NCI-H526 treated with DMSO at 0.1 percent for 48 hours (cell line): ENCODE results near the gene GARIN3.
"Not testable (repeated sequence)": the region's sequence is repeated elsewhere in the genome, so short reads cannot be mapped to it uniquely, and the experiment has no call there.

ENCODE experiments used
- DNase-seq: peaks from one replicate; lab custom pipeline; 2025; lab: John Stamatoyannopoulos, UW

The GARIN3 gene

DNA sequence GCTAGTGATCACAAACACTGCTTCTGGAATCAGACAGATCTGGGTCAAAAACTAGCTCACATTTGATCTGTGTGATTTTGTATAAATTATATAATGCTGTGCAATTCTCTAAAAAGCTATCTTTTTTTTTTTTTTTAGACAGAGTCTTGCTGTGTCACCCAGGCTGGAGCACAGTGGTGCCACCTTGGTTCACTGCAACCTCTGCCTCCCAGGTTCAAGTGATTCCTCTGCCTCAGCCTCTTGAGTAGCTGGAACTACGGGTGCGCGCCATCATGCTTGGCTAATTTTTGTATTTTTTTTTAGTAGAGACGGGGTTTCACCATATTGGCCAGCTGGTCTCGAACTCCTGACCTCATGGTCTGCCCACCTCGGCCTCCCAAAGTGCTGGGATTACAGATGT lies 19.1 kb upstream of the GARIN3 start:
- DNase-seq, result not testable (repeated sequence)

- DNase-seq, result no peak
These were observed 18.1 kb upstream of the GARIN3 start for GRCh38 chr5:157184117-157184670.

DNA sequence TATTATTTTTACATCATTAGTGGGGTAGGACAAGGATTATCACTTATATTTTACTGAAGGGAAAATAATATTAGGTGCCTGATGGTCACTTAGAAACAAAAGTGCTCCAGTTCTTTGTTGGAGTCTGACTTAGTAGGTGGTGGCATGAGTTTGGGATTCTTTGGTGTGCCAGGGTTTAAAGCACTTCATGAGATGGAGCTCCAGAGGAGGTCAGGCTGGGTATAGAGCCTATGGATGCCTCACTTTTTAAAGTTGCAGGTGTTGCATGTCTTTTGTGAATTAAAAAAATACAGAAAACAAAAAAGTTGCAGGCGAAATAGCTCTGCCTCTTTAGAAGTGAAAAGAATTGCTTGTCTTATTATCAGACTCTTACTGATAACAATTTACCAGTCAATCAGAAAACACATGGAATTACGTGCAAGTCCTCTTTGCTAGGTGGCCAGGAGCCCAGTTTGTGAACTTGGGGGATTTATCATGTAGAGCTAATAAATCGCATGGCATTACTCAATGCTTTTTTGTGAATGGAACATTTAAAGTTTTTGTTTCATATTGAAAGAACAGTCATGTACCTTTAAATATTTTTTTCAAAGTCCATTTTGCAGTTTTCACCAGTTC lies 16.2 kb upstream of the GARIN3 start:
- DNase-seq, result no peak

- no peak for DNase-seq
These were observed 14.6 kb upstream of the GARIN3 start, which contains the start of gene ITK for GRCh38 chr5:157180374-157181264. ITK (plus strand) TSS chr5:157180840; CDS start chr5:157180978, 138 bp downstream.

DNA sequence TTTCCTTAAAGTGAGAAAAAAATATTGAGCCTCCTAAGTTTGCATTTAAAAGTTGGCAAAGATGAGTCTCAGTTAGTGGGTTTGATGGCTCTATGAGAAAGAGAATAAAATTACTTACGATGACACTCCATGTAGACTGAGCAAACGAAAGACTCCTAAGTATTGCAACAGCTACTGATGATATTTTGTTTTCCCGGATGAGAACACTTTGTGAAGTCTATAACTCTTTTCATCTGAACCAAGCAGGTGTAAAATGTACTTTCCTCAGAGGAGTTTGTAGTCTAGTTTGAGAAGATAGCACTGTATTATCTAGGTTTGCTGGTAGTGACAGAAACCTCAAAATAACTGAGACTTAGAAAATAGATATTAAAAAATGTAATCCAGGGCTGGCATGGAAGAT lies 12.9 kb upstream of the GARIN3 start:
- DNase-seq, result no peak

- DNase-seq, result no peak
These were observed 11.9 kb upstream of the GARIN3 start for GRCh38 chr5:157177953-157178352.

DNA sequence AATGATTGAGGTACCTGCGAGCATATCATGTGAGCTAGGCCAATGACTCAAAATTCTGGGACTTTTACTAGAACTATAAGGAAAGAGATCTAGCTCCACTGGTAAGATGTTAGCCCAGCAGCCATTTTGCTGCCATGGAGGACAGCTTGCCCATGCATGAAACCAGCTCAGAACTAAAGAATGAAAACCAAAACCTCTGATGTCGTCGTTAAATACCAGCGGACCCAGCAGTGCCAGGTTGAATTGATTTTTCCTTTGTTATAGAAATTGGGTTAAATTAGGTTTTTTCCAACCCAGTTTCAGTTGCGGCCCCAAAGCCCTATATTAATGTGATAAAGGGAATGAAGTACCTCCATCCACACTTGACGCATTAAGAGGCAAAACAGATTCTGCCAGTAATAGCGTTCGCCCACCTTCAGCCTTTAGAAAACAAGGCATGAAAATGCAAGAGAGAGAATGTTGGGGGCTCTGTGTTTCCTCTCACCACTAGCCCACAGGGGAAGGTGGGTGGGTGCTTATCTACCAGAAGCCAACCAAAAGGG lies 9.1 kb upstream of the GARIN3 start:
- no peak for DNase-seq

DNA sequence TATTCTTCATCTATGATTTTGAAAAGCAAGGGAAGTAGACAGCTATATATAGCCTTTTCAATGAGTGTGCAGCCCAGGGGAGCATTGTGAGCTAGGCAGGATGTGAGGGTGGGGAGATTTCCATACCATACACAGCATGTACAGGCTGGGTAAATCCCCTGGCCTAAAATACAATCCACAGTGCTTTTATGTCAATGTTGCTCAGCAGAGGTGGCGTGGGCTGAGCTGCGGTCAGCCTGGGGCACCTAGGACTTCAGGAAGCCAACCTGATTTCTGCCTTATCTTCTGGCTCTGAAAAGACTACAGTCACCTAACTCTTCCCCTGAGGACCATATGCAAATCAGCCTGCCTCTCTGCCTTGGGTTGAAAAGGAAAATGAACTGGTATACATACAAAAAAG lies 6.3 kb upstream of the GARIN3 start:
- peak; percentile 66 for DNase-seq

DNA sequence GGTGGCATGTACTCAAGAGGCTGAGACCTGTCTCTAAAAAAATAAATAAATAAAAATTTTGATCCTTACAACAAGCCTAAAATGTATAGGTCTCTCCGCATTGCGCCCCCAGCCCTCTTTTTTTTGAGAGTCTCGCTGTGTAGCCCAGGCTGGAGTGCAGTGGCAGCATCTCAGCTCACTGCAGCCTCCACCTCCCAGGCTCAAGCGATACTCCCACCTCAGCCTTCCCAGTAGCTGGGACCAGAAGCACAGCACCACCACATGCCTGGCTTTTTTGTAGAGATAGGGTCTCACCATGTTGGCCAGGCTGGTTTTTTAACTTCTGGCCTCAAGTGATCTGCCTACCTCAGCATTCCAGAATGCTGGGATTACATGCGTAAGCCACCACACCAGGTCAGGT lies 2.2 kb upstream of the GARIN3 start:
- no peak for DNase-seq

DNA sequence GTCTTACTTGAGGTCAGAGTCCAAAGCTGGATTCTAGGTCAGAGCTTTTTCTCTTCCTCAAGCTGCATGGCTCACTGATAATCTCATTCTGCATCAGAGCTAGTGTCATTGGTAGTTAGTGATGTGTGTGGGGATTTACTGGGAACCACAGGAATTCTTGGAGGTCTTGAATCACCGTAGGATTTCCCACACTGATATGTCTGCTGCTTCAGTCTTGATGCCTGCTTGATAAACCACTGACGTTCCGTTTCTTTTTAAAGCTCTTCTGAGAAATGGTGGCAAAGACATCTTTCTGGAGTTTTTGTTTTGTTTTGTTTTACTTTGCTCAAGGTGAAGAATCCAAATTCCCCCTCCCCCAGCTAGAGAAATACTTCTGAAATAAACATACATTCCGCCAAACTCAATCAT lies 1.2 kb upstream of the GARIN3 start:
- DNase-seq, result no peak

- no peak for DNase-seq
These were observed 396 bp downstream of the GARIN3 start for GRCh38 chr5:157165668-157166067.

- no peak for DNase-seq
These were observed 803 bp downstream of the GARIN3 start for GRCh38 chr5:157165261-157165660.

DNA sequence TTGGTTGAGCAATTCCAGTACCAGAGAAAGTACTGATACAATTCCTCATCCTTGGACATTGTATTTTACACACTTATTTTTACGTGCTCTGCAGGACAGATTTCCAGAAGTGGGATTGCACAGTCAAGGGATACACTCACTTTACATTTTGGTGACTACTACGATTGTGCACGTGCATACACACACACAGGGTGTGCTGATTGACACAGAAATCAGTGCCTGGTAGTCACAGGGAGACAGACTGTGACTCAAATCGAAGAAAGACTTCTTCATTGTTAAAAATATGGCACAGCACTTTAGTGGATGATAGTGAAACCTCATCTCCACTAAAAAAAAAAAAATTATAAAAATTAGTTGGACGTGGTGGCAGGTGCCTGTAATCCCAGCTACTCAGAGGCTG lies 1.5 kb downstream of the GARIN3 start:
- no peak for DNase-seq

- DNase-seq, result no peak
These were observed 3.0 kb downstream of the GARIN3 start for GRCh38 chr5:157162919-157163510.

DNA sequence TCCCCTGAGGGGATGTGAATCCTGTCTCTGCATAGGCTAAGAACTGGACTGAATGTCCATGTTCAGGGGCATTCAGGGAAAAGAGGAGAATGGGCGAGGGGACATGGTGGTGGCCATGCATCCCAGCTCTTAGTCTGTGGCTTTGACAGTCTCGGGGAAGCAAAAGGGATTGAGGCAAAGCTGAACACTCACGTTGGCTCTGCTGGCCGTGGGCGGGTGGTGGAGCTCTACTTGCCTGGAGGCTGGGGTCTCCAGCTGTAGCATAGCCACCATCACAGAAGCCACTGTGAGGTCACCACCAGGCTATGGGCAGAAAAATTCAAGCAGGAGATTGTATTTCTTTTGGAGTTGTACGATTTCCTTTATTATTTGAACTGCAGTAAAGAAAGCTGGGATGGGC lies 4.1 kb downstream of the GARIN3 start:
- no peak for DNase-seq

- no peak for DNase-seq
These were observed 6.1 kb downstream of the GARIN3 start for GRCh38 chr5:157160001-157160400.

DNA sequence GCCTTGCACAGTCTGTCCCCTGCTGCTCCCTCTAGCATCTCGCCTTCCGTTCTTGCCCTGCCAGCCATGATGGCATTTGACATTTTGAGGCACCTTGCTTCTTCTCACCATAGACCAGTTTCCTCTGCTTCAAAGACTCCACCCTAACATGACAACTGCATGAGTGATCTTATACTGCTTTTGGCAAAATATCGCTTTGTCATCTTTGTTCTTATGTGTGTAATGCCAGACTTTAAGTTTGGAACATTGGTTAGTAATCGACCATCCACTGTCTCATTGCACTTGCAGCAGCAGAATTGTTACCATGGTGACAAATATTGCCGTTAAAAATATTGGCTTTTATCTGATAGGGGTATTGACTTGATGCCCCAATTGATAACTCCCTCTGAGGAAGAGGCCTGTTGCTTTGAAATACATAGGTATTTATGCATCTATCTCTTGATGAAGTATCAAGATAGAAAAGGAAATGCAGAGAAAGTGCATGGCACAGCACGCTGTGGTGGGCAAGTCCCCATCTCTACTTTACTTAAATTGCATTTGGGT lies 6.8 kb downstream of the GARIN3 start:
- DNase-seq, result no peak

GRCh38 chr5:157157293-157157891 lies 8.7 kb downstream of the GARIN3 start:
- no peak for DNase-seq

DNA sequence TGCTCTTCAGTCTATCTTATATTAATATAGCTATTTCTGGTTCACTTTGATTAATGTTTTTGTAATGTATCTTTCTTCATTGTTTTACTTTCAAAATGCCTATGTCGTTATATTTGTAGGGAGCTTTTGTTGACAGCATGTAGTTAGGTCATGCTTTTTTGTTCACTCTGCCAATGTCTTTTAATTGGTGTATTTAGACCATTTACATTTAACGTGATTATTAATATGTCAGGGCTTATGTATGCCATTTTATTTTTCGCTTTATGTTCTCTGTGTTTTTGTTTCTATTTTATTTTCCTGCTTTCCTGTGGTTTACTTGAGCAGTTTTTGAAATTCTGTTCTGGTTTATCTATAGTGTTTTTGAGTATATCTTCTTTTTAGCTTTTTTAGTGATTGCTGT lies 10.8 kb downstream of the GARIN3 start:
- DNase-seq, result no peak

GRCh38 chr5:157150995-157151394 lies 15.1 kb downstream of the GARIN3 start:
- no peak for DNase-seq

GRCh38 chr5:157148734-157149615 lies 17.1 kb downstream of the GARIN3 start:
- peak; percentile 32 for DNase-seq
